Measurements from ENCODE around the gene RASGEF1B. TPM values are rescaled to one million over a fixed set of nuclear protein-coding genes. Genes with fewer than 3 reads are reported as not detected.

The RASGEF1B gene
- polyA plus RNA-seq, 2 of the 4 experiments (the other 2 are of a cell fraction), result 0.16 TPM; not detected in 1

DNA sequence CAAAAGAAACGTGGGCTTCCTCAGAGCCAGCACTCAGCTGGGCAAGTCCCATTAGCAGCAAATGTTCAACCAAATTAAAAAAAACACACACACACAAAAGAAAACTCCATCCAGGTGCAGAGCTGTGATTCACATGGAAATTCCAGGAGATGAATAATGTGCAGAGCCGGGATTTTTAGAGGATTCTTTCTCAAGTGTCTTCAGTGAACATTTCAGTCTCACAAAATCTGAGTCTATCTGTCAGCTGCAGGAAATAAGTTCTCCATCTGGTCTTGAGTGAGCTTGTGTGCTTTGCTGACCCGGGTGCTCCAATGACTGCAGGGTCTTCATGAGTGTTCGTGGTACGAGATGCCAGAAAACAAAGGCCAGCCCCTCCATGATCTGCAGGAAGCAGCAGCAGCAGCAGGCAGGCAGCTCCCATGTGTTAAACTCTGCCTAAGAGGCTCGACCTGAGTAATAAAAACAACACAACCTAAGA, 44.3 kb downstream of the RASGEF1B start:
- FAIRE-seq (no peak), ATAC-seq (no peak), DNase-seq (ENCODE audit: low read depth in 1 of 2, low spot score in 1 of 2) (no peak)
- H3K4me1 ChIP-seq, result no peaks in the 10 kb centered on the region
- ChIA-PET POLR2A (no interaction called here), CTCF (interaction anchor here (1.2 kb wide), 1 partner anchor 47 kb away, joined by 3 read pairs; no protein-coding TSS in a partner anchor)
- H3K9me3 ChIP-seq, result no peaks in the 10 kb centered on the region
- H3K4me2 ChIP-seq, result no peak overlapping the region
- no peak overlapping the region for H3K27ac ChIP-seq
- 2% methylated on average over 6 of the region's 6 CpGs for WGBS (ENCODE audit: missing lambda C conversion rate)
- H3K4me3 ChIP-seq, result no peak overlapping the region
- TF ChIP-seq SREBF2 (IDR thresholded peaks at IDR 0.05), result no peak
- no peak for TF ChIP-seq RARB (CRISPR knock-in tag; IDR thresholded peaks at IDR 0.05)
- TF ChIP-seq, protein P1, sequence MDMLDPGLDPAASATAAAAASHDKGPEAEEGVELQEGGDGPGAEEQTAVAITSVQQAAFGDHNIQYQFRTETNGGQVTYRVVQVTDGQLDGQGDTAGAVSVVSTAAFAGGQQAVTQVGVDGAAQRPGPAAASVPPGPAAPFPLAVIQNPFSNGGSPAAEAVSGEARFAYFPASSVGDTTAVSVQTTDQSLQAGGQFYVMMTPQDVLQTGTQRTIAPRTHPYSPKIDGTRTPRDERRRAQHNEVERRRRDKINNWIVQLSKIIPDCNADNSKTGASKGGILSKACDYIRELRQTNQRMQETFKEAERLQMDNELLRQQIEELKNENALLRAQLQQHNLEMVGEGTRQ (IDR thresholded peaks at IDR 0.05), result no peak
- TF ChIP-seq KDM5A (IDR thresholded peaks at IDR 0.05), result no peak
- TF ChIP-seq CHD4 (IDR thresholded peaks at IDR 0.05; ENCODE audit: borderline replicate concordance), result no peak
- no peak for TF ChIP-seq MAFK (IDR thresholded peaks at IDR 0.05; ENCODE audit: partially characterized antibody)
- TF ChIP-seq, protein P2, sequence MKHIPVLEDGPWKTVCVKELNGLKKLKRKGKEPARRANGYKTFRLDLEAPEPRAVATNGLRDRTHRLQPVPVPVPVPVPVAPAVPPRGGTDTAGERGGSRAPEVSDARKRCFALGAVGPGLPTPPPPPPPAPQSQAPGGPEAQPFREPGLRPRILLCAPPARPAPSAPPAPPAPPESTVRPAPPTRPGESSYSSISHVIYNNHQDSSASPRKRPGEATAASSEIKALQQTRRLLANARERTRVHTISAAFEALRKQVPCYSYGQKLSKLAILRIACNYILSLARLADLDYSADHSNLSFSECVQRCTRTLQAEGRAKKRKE (CRISPR knock-in tag; IDR thresholded peaks at IDR 0.05; ENCODE audit: low read depth), result no peak
- no peak for TF ChIP-seq RCOR1 (IDR thresholded peaks at IDR 0.05; ENCODE audit: low read depth, low read length)
- no peak for TF ChIP-seq PHF8 (IDR thresholded peaks at IDR 0.05; ENCODE audit: borderline replicate concordance, low read depth)
- TF ChIP-seq HOXA7 (CRISPR knock-in tag; IDR thresholded peaks at IDR 0.05), result no peak
- no peak for TF ChIP-seq ZSCAN20 (CRISPR knock-in tag; IDR thresholded peaks at IDR 0.05)
- no peak for TF ChIP-seq TP53 (CRISPR knock-in tag; IDR thresholded peaks at IDR 0.05)
- no peak for TF ChIP-seq KDM1A (IDR thresholded peaks at IDR 0.05; ENCODE audit: low read depth)
- TF ChIP-seq, protein P3, sequence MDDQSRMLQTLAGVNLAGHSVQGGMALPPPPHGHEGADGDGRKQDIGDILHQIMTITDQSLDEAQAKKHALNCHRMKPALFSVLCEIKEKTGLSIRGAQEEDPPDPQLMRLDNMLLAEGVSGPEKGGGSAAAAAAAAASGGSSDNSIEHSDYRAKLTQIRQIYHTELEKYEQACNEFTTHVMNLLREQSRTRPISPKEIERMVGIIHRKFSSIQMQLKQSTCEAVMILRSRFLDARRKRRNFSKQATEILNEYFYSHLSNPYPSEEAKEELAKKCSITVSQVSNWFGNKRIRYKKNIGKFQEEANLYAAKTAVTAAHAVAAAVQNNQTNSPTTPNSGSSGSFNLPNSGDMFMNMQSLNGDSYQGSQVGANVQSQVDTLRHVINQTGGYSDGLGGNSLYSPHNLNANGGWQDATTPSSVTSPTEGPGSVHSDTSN (IDR thresholded peaks at IDR 0.05), result no peak
- TF ChIP-seq EP300 (IDR thresholded peaks at IDR 0.05), result no peak
- TF ChIP-seq POLR2AphosphoS2 (conservative IDR thresholded peaks at IDR 0.05; ENCODE audit: low read length), result no peak
- TF ChIP-seq POLR2A (IDR thresholded peaks at IDR 0.05; ENCODE audit: low read length), result no peak

DNA sequence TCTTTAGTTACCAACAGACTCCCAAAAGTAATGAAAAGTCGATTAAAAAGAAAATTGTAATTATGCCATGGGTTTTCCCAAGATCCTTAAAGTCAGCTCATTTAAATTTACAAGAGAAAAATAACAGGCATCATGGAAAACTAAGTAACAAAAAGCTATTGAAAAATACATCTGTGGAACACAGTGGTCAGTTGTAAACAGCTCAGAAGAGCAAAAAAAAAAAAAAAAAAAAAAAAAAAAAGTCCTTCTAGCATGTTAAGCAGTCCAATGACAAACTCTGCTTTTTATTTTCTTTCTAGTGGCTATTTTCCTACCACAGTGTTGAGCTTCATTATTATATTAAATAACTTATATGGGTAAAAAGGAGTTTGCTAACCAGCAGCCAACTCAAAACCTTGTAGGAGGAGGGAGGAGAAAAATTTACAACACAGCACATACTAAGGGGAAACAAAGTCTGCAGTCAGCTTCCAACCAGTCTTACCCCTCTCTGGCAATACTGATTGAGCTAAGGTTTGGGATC, 44.9 kb downstream of the RASGEF1B start:
- Histone ChIP-seq H3K9me3 (no peaks in the 10 kb centered on the region), H3K27ac (no peak overlapping the region), H3K4me2 (no peak overlapping the region), H3K4me3 (no peak overlapping the region), H3K4me1 (no peaks in the 10 kb centered on the region)
- FAIRE-seq (no peak), ATAC-seq (no peak), DNase-seq (ENCODE audit: low read depth in 1 of 2, low spot score in 1 of 2) (no peak)
- TF ChIP-seq, protein P4, sequence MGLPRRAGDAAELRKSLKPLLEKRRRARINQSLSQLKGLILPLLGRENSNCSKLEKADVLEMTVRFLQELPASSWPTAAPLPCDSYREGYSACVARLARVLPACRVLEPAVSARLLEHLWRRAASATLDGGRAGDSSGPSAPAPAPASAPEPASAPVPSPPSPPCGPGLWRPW (IDR thresholded peaks at IDR 0.05), result no peak
- WGBS (ENCODE audit: missing lambda C conversion rate), result 4% methylated on average over 1 of the region's 1 CpG
- ChIA-PET CTCF (no interaction called here), POLR2A (no interaction called here)

DNA sequence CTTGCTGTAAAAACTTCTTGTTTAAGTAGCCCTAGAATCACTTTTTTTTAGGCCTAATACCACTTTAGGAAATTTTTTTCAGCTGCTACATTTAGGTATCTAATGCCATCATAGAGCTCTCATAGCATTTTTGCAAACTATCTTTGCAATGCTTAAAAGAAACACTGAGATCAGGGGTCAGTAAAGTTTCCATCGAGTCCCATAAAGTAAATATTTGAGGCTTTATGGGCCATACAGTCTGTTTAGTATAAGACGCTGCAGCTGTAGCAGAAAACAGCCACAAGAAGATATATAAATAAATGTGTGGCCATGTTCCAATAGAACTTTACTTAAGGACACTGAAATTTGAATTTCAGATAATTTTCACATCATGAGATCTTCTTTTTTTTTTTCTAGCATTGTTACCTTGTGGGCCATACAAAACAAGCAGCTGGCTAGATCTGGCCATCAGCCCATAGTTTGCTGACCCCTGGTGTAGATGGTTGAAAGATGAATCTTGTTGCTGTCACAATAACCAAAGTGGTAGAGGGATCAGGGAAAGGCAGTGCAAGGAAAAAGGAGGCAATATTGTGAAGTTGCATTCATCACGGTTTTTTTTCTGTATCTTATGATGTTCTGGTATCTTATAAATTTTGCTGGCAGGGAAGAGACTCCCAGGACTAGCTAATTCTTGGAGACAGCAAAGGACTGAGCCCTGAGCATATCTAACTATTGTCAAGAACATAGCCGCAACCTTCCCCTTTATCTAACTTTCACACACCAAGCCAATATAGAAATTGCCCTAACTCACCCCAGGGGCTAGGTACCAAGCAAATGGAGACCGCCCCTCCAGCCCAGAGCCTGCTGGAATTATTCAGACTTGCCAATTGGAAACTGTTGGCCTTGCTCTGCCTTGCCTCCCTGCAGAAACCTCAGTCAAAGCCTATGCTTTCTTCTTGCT, 46.6 kb downstream of the RASGEF1B start:
- ChIA-PET CTCF (no interaction called here), POLR2A (no interaction called here)
- no peak for FAIRE-seq

More for the DNA sequence above, 46.6 kb downstream of the RASGEF1B start:
- Histone ChIP-seq H3K9me3 (no peaks in the 10 kb centered on the region), H3K4me2 (no peak overlapping the region), H3K4me1 (no peaks in the 10 kb centered on the region), H3K27ac (no peak overlapping the region), H3K4me3 (no peak overlapping the region)
- WGBS (ENCODE audit: missing lambda C conversion rate), result 33% methylated on average over 5 of the region's 5 CpGs
- TF ChIP-seq KDM1A (IDR thresholded peaks at IDR 0.05; ENCODE audit: low read depth) (no peak), MAFK (IDR thresholded peaks at IDR 0.05; ENCODE audit: partially characterized antibody) (no peak), FOSB (CRISPR knock-in tag; IDR thresholded peaks at IDR 0.05) (no peak), ZC3H11A (IDR thresholded peaks at IDR 0.05) (no peak), TFCP2L1 (CRISPR knock-in tag; IDR thresholded peaks at IDR 0.05) (no peak), CBX8 (IDR thresholded peaks at IDR 0.05) (no peak), HOXA7 (CRISPR knock-in tag; IDR thresholded peaks at IDR 0.05) (no peak), KDM5A (IDR thresholded peaks at IDR 0.05) (no peak)
- TF ChIP-seq, protein P5, sequence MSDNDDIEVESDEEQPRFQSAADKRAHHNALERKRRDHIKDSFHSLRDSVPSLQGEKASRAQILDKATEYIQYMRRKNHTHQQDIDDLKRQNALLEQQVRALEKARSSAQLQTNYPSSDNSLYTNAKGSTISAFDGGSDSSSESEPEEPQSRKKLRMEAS (IDR thresholded peaks at IDR 0.05), result no peak
- TF ChIP-seq, protein P6, sequence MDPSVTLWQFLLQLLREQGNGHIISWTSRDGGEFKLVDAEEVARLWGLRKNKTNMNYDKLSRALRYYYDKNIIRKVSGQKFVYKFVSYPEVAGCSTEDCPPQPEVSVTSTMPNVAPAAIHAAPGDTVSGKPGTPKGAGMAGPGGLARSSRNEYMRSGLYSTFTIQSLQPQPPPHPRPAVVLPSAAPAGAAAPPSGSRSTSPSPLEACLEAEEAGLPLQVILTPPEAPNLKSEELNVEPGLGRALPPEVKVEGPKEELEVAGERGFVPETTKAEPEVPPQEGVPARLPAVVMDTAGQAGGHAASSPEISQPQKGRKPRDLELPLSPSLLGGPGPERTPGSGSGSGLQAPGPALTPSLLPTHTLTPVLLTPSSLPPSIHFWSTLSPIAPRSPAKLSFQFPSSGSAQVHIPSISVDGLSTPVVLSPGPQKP (IDR thresholded peaks at IDR 0.05; ENCODE audit: low read depth, low read length), result no peak
- TF ChIP-seq, protein P7, sequence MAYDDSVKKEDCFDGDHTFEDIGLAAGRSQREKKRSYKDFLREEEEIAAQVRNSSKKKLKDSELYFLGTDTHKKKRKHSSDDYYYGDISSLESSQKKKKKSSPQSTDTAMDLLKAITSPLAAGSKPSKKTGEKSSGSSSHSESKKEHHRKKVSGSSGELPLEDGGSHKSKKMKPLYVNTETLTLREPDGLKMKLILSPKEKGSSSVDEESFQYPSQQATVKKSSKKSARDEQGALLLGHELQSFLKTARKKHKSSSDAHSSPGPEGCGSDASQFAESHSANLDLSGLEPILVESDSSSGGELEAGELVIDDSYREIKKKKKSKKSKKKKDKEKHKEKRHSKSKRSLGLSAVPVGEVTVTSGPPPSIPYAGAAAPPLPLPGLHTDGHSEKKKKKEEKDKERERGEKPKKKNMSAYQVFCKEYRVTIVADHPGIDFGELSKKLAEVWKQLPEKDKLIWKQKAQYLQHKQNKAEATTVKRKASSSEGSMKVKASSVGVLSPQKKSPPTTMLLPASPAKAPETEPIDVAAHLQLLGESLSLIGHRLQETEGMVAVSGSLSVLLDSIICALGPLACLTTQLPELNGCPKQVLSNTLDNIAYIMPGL (CRISPR knock-in tag; IDR thresholded peaks at IDR 0.05; ENCODE audit: borderline replicate concordance), result no peak
- DNase-seq (ENCODE audit: low read depth in 1 of 2, low spot score in 1 of 2) (no peak), ATAC-seq (no peak)

Data from A549 (cell line).